H1 (cell line): ENCODE data around the gene CRTC3. TPM values are rescaled to one million over a fixed set of nuclear protein-coding genes. Genes with fewer than 3 reads are reported as not detected.

Experiments used
- CTCF ChIA-PET: fragments of 300-600 bp; sonication (Branson Sonifier 250); formaldehyde crosslinking; loops from one replicate; lab custom pipeline; 2021; ENCODE audit not compliant: partially characterized antibody; lab: Charles Lee
- POLR2A ChIA-PET: fragments of 300-600 bp; sonication (Branson Sonifier 250); formaldehyde crosslinking; loops from one replicate; lab custom pipeline; 2021; ENCODE audit warnings: inconsistent platforms; ENCODE audit not compliant: partially characterized antibody; lab: Charles Lee
- DNase-seq, 2 experiments: peaks; one replicate each; pipeline versions ENCODE4 v3.0.0 to v3.0.0-alpha.2; 2010 to 2022; ENCODE audit warnings: low spot score in 2 of 2, low read depth in 1 of 2, mixed read lengths in 1 of 2
- FAIRE-seq: peaks from 2 replicates; lab custom pipeline; 2011; peaks lifted over from hg19 to GRCh38; lab: Jason Lieb, UNC
- H2AFZ ChIP-seq: 2 replicates; pipeline ENCODE4 v1.8.1; 2012; ENCODE audit warnings: low read length, inconsistent platforms
- H2AK5ac ChIP-seq: 2 replicates; pipeline ENCODE4 v1.6.1; 2013; ENCODE audit warnings: low read depth, low read length
- H2BK120ac ChIP-seq: replicated peaks from 2 replicates; pipeline ENCODE3; 2013; ENCODE audit warnings: low read depth, low read length, inconsistent platforms
- H2BK12ac ChIP-seq: 2 replicates; pipeline ENCODE4 v1.6.1; 2013; ENCODE audit warnings: low read depth, low read length
- H2BK15ac ChIP-seq: 2 replicates; pipeline ENCODE4 v1.6.1; 2013; ENCODE audit warnings: low read length
- H2BK20ac ChIP-seq: 2 replicates; pipeline ENCODE4 v1.6.1; 2013; ENCODE audit warnings: low read length
- H2BK5ac ChIP-seq: 2 replicates; pipeline ENCODE4 v1.6.1; 2013; ENCODE audit warnings: low read depth, low read length
- H3K14ac ChIP-seq: 2 replicates; pipeline ENCODE4 v1.6.1; 2013; ENCODE audit warnings: inconsistent platforms; ENCODE audit not compliant: insufficient read length
- H3K18ac ChIP-seq: 2 replicates; pipeline ENCODE4 v1.6.1; 2013; ENCODE audit warnings: low read length; ENCODE audit errors: extremely low read depth
- H3K23ac ChIP-seq: 2 replicates; pipeline ENCODE4 v1.6.1; 2013; ENCODE audit warnings: inconsistent platforms; ENCODE audit not compliant: insufficient read length
- H3K23me2 ChIP-seq: 2 replicates; pipeline ENCODE4 v1.6.1; 2013; ENCODE audit warnings: low read depth, low read length
- H3K27ac ChIP-seq: 2 replicates; pipeline ENCODE4 v1.6.1; 2011; ENCODE audit warnings: low read depth, low read length, inconsistent platforms
- H3K27me3 ChIP-seq, 4 experiments: replicated peaks in 1 of 4; 1 replicate in 1 of 4; 2 replicates in 3 of 4; pipeline versions ENCODE4 v1.6.1 to v1.8.1; 2011 to 2013; ENCODE audit warnings: low read length in 3 of 4, mild to moderate bottlenecking in 3 of 4, inconsistent platforms in 2 of 4, mixed read lengths in 2 of 4, moderate library complexity in 1 of 4; ENCODE audit not compliant: control insufficient read depth in 3 of 4, insufficient read depth in 3 of 4; ENCODE audit errors: extremely low read depth in 1 of 4
- H3K36me3 ChIP-seq, 4 experiments: 2 replicates each; pipeline versions ENCODE4 v1.6.1 to v1.8.1; 2011 to 2013; ENCODE audit warnings: mild to moderate bottlenecking in 4 of 4, low read length in 3 of 4, moderate library complexity in 2 of 4, control low read depth in 1 of 4, inconsistent platforms in 1 of 4; ENCODE audit not compliant: insufficient read depth in 4 of 4, control insufficient read depth in 2 of 4
- H3K4ac ChIP-seq: replicated peaks from 2 replicates; pipeline ENCODE3; 2013; ENCODE audit warnings: low read length, low read depth, mixed read lengths, inconsistent platforms; ENCODE audit not compliant: insufficient read length
- H3K4me1 ChIP-seq, 4 experiments: replicated peaks in 1 of 4; 1 replicate in 1 of 4; 2 replicates in 3 of 4; pipeline versions ENCODE4 v1.6.1 to v1.8.1; 2011 to 2013; ENCODE audit warnings: low read length in 3 of 4, inconsistent platforms in 2 of 4, mixed read lengths in 1 of 4; ENCODE audit not compliant: insufficient read depth in 4 of 4, control insufficient read depth in 3 of 4
- H3K4me2 ChIP-seq, 2 experiments: 2 replicates each; pipeline versions ENCODE4 v1.6.1 to v1.8.1; 2011 to 2013; ENCODE audit warnings: low read depth in 2 of 2, low read length in 2 of 2, control low read depth in 1 of 2, inconsistent platforms in 1 of 2, mild to moderate bottlenecking in 1 of 2; ENCODE audit not compliant: insufficient read depth in 1 of 2
- H3K4me3 ChIP-seq, 4 experiments: fragments of 200-600, 300-600 bp in 1 of 4; sonication (generic), shearing (Covaris generic), sonication (Bioruptor Twin) in 1 of 4; 2 replicates each; pipeline versions ENCODE4 v1.5.1 to v1.8.1; 2011 to 2016; ENCODE audit warnings: low read length in 4 of 4, low read depth in 3 of 4, control low read depth in 2 of 4, inconsistent platforms in 2 of 4, mild to moderate bottlenecking in 2 of 4, mixed read lengths in 1 of 4, moderate library complexity in 1 of 4; ENCODE audit not compliant: insufficient read depth in 2 of 4; ENCODE audit errors: extremely low read depth in 1 of 4
- H3K56ac ChIP-seq: replicated peaks from 2 replicates; pipeline ENCODE3; 2013; ENCODE audit warnings: low read depth, mild to moderate bottlenecking, mixed read lengths, low read length, inconsistent platforms; ENCODE audit not compliant: insufficient read length
- H3K79me1 ChIP-seq: 2 replicates; pipeline ENCODE4 v1.6.1; 2013; ENCODE audit warnings: low read depth, low read length, control low read depth
- H3K79me2 ChIP-seq, 2 experiments: 2 replicates each; pipeline versions ENCODE4 v1.6.1 to v1.8.1; 2012 to 2013; ENCODE audit warnings: low read length in 2 of 2, mild to moderate bottlenecking in 2 of 2, inconsistent platforms in 1 of 2; ENCODE audit not compliant: insufficient read depth in 2 of 2, control insufficient read depth in 1 of 2
- H3K9ac ChIP-seq, 4 experiments: replicated peaks in 1 of 4; 1 replicate in 1 of 4; 2 replicates in 3 of 4; pipeline versions ENCODE4 v1.6.1 to v1.8.1; 2011 to 2013; ENCODE audit warnings: low read depth in 3 of 4, low read length in 3 of 4, control low read depth in 2 of 4, mild to moderate bottlenecking in 2 of 4, moderate library complexity in 2 of 4, inconsistent platforms in 1 of 4; ENCODE audit errors: extremely low read depth in 1 of 4
- H3K9me3 ChIP-seq, 2 experiments: 2 replicates each; pipeline versions ENCODE4 v1.6.1 to v1.8.1; 2012 to 2013; ENCODE audit warnings: mild to moderate bottlenecking in 2 of 2, moderate library complexity in 2 of 2, control low read depth in 1 of 2, inconsistent platforms in 1 of 2, low read depth in 1 of 2, low read length in 1 of 2, mixed read lengths in 1 of 2; ENCODE audit not compliant: insufficient read depth in 2 of 2
- H4K20me1 ChIP-seq, 2 experiments: replicated peaks in 1 of 2; 2 replicates each; pipeline versions ENCODE3 to v1.8.1; 2011 to 2013; ENCODE audit warnings: inconsistent platforms in 2 of 2, low read length in 2 of 2, mild to moderate bottlenecking in 1 of 2; ENCODE audit not compliant: insufficient read depth in 2 of 2, control insufficient read depth in 1 of 2
- H4K5ac ChIP-seq: 2 replicates; pipeline ENCODE4 v1.6.1; 2013; ENCODE audit warnings: low read length, low read depth, mixed read lengths, inconsistent platforms; ENCODE audit not compliant: insufficient read length
- H4K8ac ChIP-seq: 2 replicates; pipeline ENCODE4 v1.8.0; 2013; ENCODE audit warnings: mild to moderate bottlenecking, moderate library complexity, low read length, inconsistent platforms; ENCODE audit not compliant: insufficient read depth; ENCODE audit errors: extremely low read depth
- H4K91ac ChIP-seq: replicated peaks from 2 replicates; pipeline ENCODE3; 2013; ENCODE audit warnings: low read length, mixed read lengths, inconsistent platforms; ENCODE audit not compliant: insufficient read length
- ASH2L ChIP-seq: fragments of 200-600, 300-600 bp; sonication (generic); IDR thresholded peaks from one replicate; pipeline ENCODE4 v1.7.1; 2017; ENCODE audit warnings: low read length
- BRCA1 ChIP-seq: IDR thresholded peaks from 2 replicates; pipeline ENCODE4 v1.6.1; 2012; ENCODE audit warnings: low read depth, low read length, improper control_type of control experiment
- GABPA ChIP-seq: IDR thresholded peaks from 2 replicates; pipeline ENCODE4 v1.6.1; 2011; ENCODE audit warnings: mild to moderate bottlenecking, low read length, moderate library complexity, borderline replicate concordance; ENCODE audit not compliant: insufficient read depth
- KDM1A ChIP-seq: fragments of 200-600, 300-600 bp; sonication (generic); IDR thresholded peaks from 2 replicates; pipeline ENCODE4 v1.7.1; 2016; ENCODE audit warnings: mild to moderate bottlenecking, low read length, borderline replicate concordance
- NRF1 ChIP-seq: IDR thresholded peaks from 2 replicates; pipeline ENCODE4 v1.6.1; 2011; ENCODE audit warnings: mild to moderate bottlenecking, low read depth, low read length, improper control_type of control experiment
- POU5F1 ChIP-seq: IDR thresholded peaks from 2 replicates; pipeline ENCODE4 v1.6.1; 2011; ENCODE audit warnings: low read depth, mild to moderate bottlenecking, low read length, moderate library complexity
- RBBP5 ChIP-seq: IDR thresholded peaks from 2 replicates; pipeline ENCODE4 v1.7.1; 2012; ENCODE audit warnings: low read depth, mild to moderate bottlenecking, inconsistent platforms, low read length, moderate library complexity, borderline replicate concordance
- RNF2 ChIP-seq: fragments of 200-900, 300-1000 bp; sonication (generic); IDR thresholded peaks from 2 replicates; pipeline ENCODE4 v1.7.1; 2016; ENCODE audit warnings: borderline replicate concordance, low read depth, mild to moderate bottlenecking, antibody characterized with exemption, low read length; ENCODE audit not compliant: poor library complexity, severe bottlenecking; ENCODE audit errors: missing control alignments
- SAP30 ChIP-seq: fragments of 300-600 bp; sonication (generic); IDR thresholded peaks from 2 replicates; pipeline ENCODE4 v1.7.1; 2012; ENCODE audit warnings: low read length, moderate library complexity, mild to moderate bottlenecking, inconsistent platforms; ENCODE audit not compliant: insufficient read depth, insufficient replicate concordance
- SP4 ChIP-seq: IDR thresholded peaks from 2 replicates; pipeline ENCODE4 v1.6.1; 2012; ENCODE audit warnings: low read length, inconsistent platforms
- TAF7 ChIP-seq: optimal IDR thresholded peaks from 2 replicates; pipeline ENCODE3; 2011; ENCODE audit warnings: low read depth, mild to moderate bottlenecking, inconsistent platforms, low read length, moderate library complexity, borderline replicate concordance
- WGBS, 2 experiments: shearing (Covaris generic) in 1 of 2; methylation state at CpG; one replicate each; pipeline versions ENCODE4 v1.1.6 to v1.1.7; 2013 to 2015; ENCODE audit warnings: low lambda C conversion rate in 2 of 2, mixed read lengths in 2 of 2, inconsistent platforms in 1 of 2, low coverage in 1 of 2, missing lambda C conversion rate in 1 of 2; ENCODE audit not compliant: insufficient replicate concordance in 2 of 2, insufficient coverage in 1 of 2, insufficient read length in 1 of 2; ENCODE audit errors: extremely low coverage in 1 of 2, missing lambda C conversion rate in 1 of 2; 5-methylcytosine and 5-hydroxymethylcytosine counted together
- polyA plus RNA-seq, 7 experiments: library from polyadenylated mRNA; depleted of rRNA in 3 of 7; stranded (reverse) in 5 of 7; unstranded in 2 of 7; fragments of >200 nt in 5 of 7; fragments of 200-250 nt in 2 of 7; gene quantifications; 1 replicate in 5 of 7; 2 replicates in 1 of 7; 4 replicates in 1 of 7; pipeline versions ENCODE4 v1.2.1 to v1.2.3, GENCODE V29; 2011 to 2013; ENCODE audit warnings: missing spikeins in 2 of 7, mixed read lengths in 2 of 7
- total RNA-seq: library from RNA; stranded (reverse); fragmentation: NEBNext Ultra II Directional; extraction: Animal tissue kit (Norgen Biotek cat#: 25700); gene quantifications from 2 replicates; pipeline ENCODE4 v1.2.1, GENCODE V29; 2021

Gene CRTC3
- total and polyA plus RNA-seq, 2 of the 8 experiments (the other 6 are each of a cell fraction or from before 2014, with no cell fraction given), result 5.0 to 5.3 TPM

DNA sequence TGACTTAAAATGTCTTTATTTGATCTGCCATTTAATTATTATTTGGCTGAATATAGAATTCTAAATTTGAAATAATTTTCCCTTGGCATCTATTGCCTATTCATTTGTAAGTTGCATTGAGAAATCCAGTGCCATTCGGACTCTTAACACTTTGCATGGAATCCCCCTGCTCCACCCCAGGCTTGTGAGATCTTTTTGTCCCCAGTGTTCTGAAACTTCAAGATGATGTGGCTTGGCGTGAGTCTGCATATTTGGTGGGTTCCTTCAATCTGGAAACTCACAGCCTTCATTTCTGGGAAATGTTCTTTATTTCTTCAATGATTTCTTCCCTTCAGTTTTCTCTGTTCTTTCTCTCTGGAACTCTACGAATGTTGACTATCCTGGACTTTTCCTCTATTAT lies 103.6 kb downstream of the CRTC3 start:
- POLR2A ChIA-PET, result no interaction called here
- FAIRE-seq, result no peak
- no peak for TF ChIP-seq NRF1
- TF ChIP-seq RBBP5, result no peak
- no peak for TF ChIP-seq SAP30
- TF ChIP-seq BRCA1, result no peak
- TF ChIP-seq TAF7, result no peak
- TF ChIP-seq KDM1A, result no peak
- no peak for TF ChIP-seq ASH2L
- TF ChIP-seq SP4, result no peak
- no peak for TF ChIP-seq RNF2
- no peak for TF ChIP-seq POU5F1
- TF ChIP-seq GABPA, result no peak

More for the DNA sequence above, 103.6 kb downstream of the CRTC3 start:
- Histone ChIP-seq H3K14ac (no peak overlapping the region), H3K79me1 (no peaks in the 10 kb centered on the region), H4K20me1 (no peaks in the 10 kb centered on the region), H4K8ac (no peak overlapping the region), H3K18ac (no peak overlapping the region), H2BK5ac (no peak overlapping the region), H3K27ac (no peak overlapping the region), H3K23me2 (no peaks in the 10 kb centered on the region), H4K5ac (no peak overlapping the region), H3K56ac (no peak overlapping the region), H3K9ac (no peak overlapping the region), H3K4me3 (no peak overlapping the region), H3K9me3 (no peaks in the 10 kb centered on the region), H3K4me1 (peaks cover 0 to 2% (median 0%) of the 10 kb centered on the region in 4 experiments; a peak in 1 of 7 replicates), H2AFZ (no peak overlapping the region), H2BK120ac (no peak overlapping the region), H2AK5ac (no peak overlapping the region), H3K4me2 (no peak overlapping the region), H2BK15ac (no peak overlapping the region), H3K79me2 (no peaks in the 10 kb centered on the region), H2BK20ac (no peak overlapping the region), H3K4ac (no peak overlapping the region), H3K23ac (no peak overlapping the region), H2BK12ac (no peak overlapping the region), H3K36me3 (no peaks in the 10 kb centered on the region; a peak in 1 of 8 replicates), H4K91ac (no peak overlapping the region), H3K27me3 (no peaks in the 10 kb centered on the region)
- CTCF ChIA-PET, result interaction anchor here (0.7 kb wide), 1 partner anchor 47 kb away, joined by 3 read pairs; no protein-coding TSS in a partner anchor
- no peak for DNase-seq
- 88% methylated on average over 3 of the region's 3 CpGs; no CpG with 5 or more reads in 1 of the 2 experiments for WGBS, 2 experiments
